ENCODE data around the gene INCENP.

The INCENP gene

DNA sequence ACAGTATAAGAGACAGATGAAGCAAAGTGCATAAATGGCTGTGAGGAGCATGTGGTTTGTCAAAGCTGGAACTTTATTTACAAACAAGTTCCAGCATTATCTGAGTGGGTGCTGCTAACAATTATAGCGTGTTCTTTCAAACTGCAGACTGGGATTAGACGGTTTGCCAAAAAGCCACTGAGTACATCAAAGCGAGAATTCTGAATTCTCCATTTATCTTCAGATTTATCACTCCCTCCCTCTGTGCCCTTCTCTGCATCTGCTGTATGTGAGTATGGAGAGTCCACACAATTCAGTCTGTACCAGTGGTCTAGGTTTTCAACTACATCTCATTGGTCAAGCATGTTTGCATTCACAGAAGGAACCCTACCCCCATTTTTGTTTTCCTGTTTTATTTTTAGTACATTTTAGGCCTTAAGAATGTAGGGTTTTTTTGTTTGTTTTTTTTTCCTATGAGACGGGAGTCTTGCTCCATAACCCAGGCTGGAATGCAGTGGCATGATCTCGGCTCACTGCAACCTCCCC is 18.1 kb upstream of the INCENP start:
- Histone ChIP-seq H3K4me3 (ENCODE audit: low read depth in 1 of 2, low read length in 2 of 2) (peak overlapping the region; percentile 45 to 53), H3K4me1 (ENCODE audit: control insufficient read depth in 1 of 2, insufficient read depth in 2 of 2, low read length in 2 of 2) (peaks cover 5 to 12% of the 10 kb centered on the region in 2 donors), H3K27ac (ENCODE audit: low read length) (peak overlapping the region; percentile 86), H3K36me3 (ENCODE audit: control insufficient read depth in 1 of 2, insufficient read depth in 2 of 2, low read length in 2 of 2) (no peaks in the 10 kb centered on the region), H3K9me3 (ENCODE audit: control insufficient read depth in 1 of 2, low read length in 2 of 2) (no peaks in the 10 kb centered on the region), H3K27me3 (ENCODE audit: low read depth, low read length) (no peaks in the 10 kb centered on the region)

DNA sequence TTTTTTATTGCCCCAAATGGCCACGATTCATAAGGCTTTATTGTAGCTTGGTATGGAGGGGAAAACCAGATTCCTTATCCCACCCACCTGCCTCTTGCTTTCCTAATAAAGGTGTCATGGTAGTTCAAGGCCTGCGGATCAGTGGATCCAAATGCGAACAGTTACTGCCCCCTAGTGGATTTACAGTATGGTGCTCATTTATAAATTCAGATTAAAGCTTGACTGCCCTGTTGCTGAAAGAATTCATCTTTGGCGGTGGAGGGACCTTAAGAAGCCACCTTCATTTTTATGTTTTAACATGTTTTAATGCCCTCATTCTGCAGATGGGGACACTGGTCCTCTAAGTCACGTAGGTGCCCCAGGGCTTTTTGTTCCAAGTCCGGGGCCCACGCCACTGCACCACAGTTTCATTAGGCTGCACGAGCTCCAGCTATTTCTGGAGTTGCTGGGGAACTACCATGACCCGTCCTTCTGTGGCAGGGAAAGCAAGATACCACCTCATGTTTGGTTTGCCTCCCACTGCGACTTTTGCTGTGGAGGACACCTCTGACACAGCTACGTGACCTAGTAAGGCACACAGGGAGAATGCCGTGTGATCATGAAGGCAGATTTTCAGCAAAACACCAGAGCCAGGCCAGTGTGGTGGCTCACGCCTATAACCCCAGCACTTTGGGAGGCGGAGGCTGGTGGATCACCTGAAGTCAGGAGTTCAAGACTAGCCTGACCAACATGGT is 15.6 kb upstream of the INCENP start:
- no peaks in the 10 kb centered on the region for H3K9me3 ChIP-seq (ENCODE audit: control insufficient read depth in 1 of 2, low read length in 2 of 2)
- H3K4me1 ChIP-seq (ENCODE audit: control insufficient read depth in 1 of 2, insufficient read depth in 2 of 2, low read length in 2 of 2): peaks cover 5 to 18% of the 10 kb centered on the region in 2 donors
- H3K4me3 ChIP-seq (ENCODE audit: low read depth in 1 of 2, low read length in 2 of 2): no peak overlapping the region
- H3K27ac ChIP-seq (ENCODE audit: low read length): no peak overlapping the region
- no peaks in the 10 kb centered on the region for H3K27me3 ChIP-seq (ENCODE audit: low read depth, low read length)
- no peaks in the 10 kb centered on the region for H3K36me3 ChIP-seq (ENCODE audit: control insufficient read depth in 1 of 2, insufficient read depth in 2 of 2, low read length in 2 of 2)

DNA sequence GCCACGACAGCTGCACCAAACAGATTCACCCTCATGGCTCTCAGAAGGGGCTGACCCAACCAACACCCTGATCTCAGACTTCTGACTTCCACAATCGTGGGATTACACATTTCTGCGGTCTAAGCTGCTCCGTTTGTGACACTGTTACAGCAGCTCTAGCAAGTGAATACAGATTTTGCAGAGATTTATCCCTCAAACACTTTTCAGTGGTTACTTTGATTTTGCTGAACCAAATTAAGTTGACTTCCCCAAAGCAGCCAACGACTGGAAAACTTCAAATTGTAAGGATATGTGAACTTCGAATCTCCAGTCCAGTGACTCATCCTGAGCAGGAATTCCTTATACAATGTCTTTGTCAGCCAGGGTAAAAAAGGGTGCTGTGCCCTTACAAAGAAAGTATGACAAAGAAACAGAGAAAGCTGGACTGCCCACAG is 14.8 kb upstream of the INCENP start:
- Histone ChIP-seq H3K9me3 (ENCODE audit: control insufficient read depth in 1 of 2, low read length in 2 of 2) (no peaks in the 10 kb centered on the region), H3K36me3 (ENCODE audit: control insufficient read depth in 1 of 2, insufficient read depth in 2 of 2, low read length in 2 of 2) (no peaks in the 10 kb centered on the region), H3K27me3 (ENCODE audit: low read depth, low read length) (no peaks in the 10 kb centered on the region), H3K27ac (ENCODE audit: low read length) (no peak overlapping the region), H3K4me3 (ENCODE audit: low read depth in 1 of 2, low read length in 2 of 2) (no peak overlapping the region), H3K4me1 (ENCODE audit: control insufficient read depth in 1 of 2, insufficient read depth in 2 of 2, low read length in 2 of 2) (peaks cover 5 to 18% of the 10 kb centered on the region in 2 donors)

DNA sequence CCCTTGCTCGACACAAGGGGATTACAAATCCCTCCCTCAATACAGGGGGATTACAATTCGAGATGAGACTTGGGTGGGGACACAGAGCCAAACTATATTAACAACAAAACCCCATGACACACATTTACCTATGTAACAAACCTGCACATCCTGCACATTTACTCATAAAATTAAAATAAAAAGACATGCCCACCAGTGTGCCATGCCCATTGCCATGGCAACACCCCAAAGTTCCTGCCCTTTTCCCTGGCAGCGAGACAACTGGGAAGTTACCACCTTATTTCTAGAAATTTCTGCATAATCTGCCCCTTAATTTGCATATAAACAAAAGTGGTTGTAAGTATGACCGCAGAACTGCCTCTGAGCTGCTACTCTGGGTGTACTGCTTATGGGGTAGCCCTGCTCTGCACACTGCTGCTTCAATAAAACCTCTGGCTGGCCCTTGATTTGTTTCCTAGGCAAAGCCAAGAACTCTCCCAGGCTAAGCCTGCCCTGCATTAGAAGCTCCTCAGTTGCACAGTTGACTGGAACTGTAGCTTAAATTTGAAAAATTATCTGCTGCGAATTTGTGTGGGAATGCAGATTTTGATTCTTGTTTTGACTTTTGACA is 8.6 kb upstream of the INCENP start:
- Histone ChIP-seq H3K36me3 (ENCODE audit: control insufficient read depth in 1 of 2, insufficient read depth in 2 of 2, low read length in 2 of 2) (no peaks in the 10 kb centered on the region), H3K27ac (ENCODE audit: low read length) (no peak overlapping the region), H3K9me3 (ENCODE audit: control insufficient read depth in 1 of 2, low read length in 2 of 2) (peaks cover 0 to 4% of the 10 kb centered on the region in 2 donors), H3K4me1 (ENCODE audit: control insufficient read depth in 1 of 2, insufficient read depth in 2 of 2, low read length in 2 of 2) (peaks cover 0 to 6% of the 10 kb centered on the region in 2 donors), H3K4me3 (ENCODE audit: low read depth in 1 of 2, low read length in 2 of 2) (no peak overlapping the region), H3K27me3 (ENCODE audit: low read depth, low read length) (no peaks in the 10 kb centered on the region)

DNA sequence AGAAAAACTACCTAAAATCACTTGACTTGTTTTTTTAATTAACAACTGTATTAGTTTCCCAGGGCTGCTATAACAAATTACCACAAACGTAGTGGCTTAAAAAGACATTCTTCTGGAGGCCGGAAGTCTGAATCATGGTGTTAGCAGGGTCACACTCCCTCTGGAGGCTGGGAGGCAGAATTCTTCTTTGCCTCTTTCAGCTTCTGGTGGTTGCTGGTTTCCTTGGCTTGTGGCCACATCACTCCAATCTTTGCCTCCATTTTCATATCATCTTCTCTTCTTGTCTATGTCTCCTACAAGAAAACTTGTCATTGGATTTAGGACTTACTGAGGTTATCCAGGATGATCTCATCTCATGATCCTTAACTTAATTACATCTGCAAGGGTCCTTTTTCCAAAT is 7.4 kb upstream of the INCENP start:
- Histone ChIP-seq H3K9me3 (ENCODE audit: control insufficient read depth in 1 of 2, low read length in 2 of 2) (peaks cover 0 to 4% of the 10 kb centered on the region in 2 donors), H3K4me3 (ENCODE audit: low read depth in 1 of 2, low read length in 2 of 2) (no peak overlapping the region), H3K36me3 (ENCODE audit: control insufficient read depth in 1 of 2, insufficient read depth in 2 of 2, low read length in 2 of 2) (no peaks in the 10 kb centered on the region), H3K27me3 (ENCODE audit: low read depth, low read length) (no peaks in the 10 kb centered on the region), H3K4me1 (ENCODE audit: control insufficient read depth in 1 of 2, insufficient read depth in 2 of 2, low read length in 2 of 2) (peaks cover 0 to 6% of the 10 kb centered on the region in 2 donors), H3K27ac (ENCODE audit: low read length) (no peak overlapping the region)

DNA sequence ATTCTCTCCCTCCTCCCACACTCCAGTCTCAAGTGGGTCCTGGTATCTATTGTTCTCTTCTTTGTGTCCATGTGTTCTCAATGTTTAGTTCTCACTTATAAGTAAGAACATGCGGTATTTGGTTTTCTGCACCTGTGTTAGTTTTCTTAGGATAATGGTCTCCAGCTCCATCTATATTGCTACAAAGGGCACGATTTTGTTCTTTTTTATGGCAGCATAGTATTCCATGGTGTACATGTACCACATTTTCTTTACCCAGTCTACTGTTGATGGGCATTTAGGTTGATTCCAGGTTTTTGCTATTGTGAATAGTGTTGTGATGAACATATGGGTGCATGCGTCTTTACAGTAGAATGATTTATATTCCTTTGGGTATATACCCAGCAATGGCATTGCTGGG is 4.2 kb upstream of the INCENP start:
- Histone ChIP-seq H3K4me1 (ENCODE audit: control insufficient read depth in 1 of 2, insufficient read depth in 2 of 2, low read length in 2 of 2) (peaks cover 0 to 2% of the 10 kb centered on the region in 2 donors), H3K9me3 (ENCODE audit: control insufficient read depth in 1 of 2, low read length in 2 of 2) (peaks cover 0 to 4% of the 10 kb centered on the region in 2 donors), H3K27me3 (ENCODE audit: low read depth, low read length) (no peaks in the 10 kb centered on the region), H3K4me3 (ENCODE audit: low read depth in 1 of 2, low read length in 2 of 2) (no peak overlapping the region), H3K27ac (ENCODE audit: low read length) (no peak overlapping the region), H3K36me3 (ENCODE audit: control insufficient read depth in 1 of 2, insufficient read depth in 2 of 2, low read length in 2 of 2) (no peaks in the 10 kb centered on the region)

DNA sequence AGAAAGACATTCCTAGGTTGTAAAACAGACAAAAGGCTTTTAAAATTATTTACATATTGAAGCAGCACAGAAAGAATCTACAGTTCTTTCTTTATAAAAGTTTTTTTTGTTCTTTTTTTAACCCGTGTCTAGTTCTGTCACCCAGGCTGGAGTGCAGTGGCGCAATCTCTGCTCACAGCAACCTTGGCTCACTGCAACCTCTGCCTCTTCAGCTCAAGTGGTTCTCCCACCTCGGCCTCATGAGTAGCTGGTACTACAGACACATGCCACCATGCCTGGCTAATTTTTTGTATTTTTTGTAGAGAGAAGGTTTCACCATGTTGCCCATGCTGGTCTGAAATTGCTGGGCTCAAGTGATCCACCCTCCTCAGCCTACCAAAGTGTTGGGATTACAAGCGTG is 3.8 kb upstream of the INCENP start:
- Histone ChIP-seq H3K4me1 (ENCODE audit: control insufficient read depth in 1 of 2, insufficient read depth in 2 of 2, low read length in 2 of 2) (peaks cover 0 to 6% of the 10 kb centered on the region in 2 donors), H3K36me3 (ENCODE audit: control insufficient read depth in 1 of 2, insufficient read depth in 2 of 2, low read length in 2 of 2) (no peaks in the 10 kb centered on the region), H3K27me3 (ENCODE audit: low read depth, low read length) (no peaks in the 10 kb centered on the region), H3K9me3 (ENCODE audit: control insufficient read depth in 1 of 2, low read length in 2 of 2) (peaks cover 0 to 4% of the 10 kb centered on the region in 2 donors), H3K27ac (ENCODE audit: low read length) (no peak overlapping the region), H3K4me3 (ENCODE audit: low read depth in 1 of 2, low read length in 2 of 2) (no peak overlapping the region)

DNA sequence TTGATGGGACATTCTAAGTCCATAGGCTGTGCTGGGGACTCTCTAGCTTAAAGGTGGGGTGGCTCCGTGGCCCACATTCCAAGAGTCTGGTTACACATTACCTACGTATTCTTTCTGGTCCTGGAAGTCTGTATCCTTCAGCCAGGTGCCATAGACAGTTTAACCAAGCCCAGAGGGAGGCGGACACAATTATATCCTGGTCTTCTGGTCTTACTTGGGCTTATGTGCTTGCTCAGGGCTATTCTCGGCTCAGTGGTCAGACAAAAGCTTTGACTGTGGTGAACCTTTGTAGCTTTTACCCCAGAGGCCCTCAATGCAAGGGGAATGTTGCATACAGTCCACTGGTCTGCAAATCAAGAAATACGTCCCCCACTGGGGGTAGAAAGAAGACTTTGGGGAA is 3.4 kb upstream of the INCENP start:
- Histone ChIP-seq H3K4me3 (ENCODE audit: low read depth in 1 of 2, low read length in 2 of 2) (no peak overlapping the region), H3K36me3 (ENCODE audit: control insufficient read depth in 1 of 2, insufficient read depth in 2 of 2, low read length in 2 of 2) (no peaks in the 10 kb centered on the region), H3K27ac (ENCODE audit: low read length) (no peak overlapping the region), H3K27me3 (ENCODE audit: low read depth, low read length) (no peaks in the 10 kb centered on the region), H3K4me1 (ENCODE audit: control insufficient read depth in 1 of 2, insufficient read depth in 2 of 2, low read length in 2 of 2) (peaks cover 0 to 10% of the 10 kb centered on the region in 2 donors), H3K9me3 (ENCODE audit: control insufficient read depth in 1 of 2, low read length in 2 of 2) (peaks cover 0 to 4% of the 10 kb centered on the region in 2 donors)

DNA sequence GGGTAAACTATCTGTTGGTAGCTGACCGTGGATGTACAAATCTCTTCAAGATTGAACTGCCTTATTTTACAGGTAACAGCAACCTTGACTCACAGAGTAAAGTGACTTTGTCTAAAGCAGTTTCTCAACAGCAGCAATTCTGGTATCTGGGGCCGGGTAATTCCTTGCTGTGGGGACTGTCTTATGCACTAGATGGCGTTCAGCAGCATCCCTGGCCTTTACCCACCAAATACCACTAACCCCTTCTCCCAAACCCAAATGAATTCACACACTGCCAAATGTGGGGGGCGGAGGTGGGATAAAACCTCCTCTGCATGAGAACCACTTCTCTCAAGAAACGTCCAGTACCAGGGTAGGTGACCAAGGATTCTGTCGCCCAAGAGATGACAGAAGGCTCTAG is 1.7 kb upstream of the INCENP start:
- no peaks in the 10 kb centered on the region for H3K9me3 ChIP-seq (ENCODE audit: control insufficient read depth in 1 of 2, low read length in 2 of 2)
- no peak overlapping the region for H3K27ac ChIP-seq (ENCODE audit: low read length)
- H3K27me3 ChIP-seq (ENCODE audit: low read depth, low read length): no peaks in the 10 kb centered on the region
- peaks cover 0 to 11% of the 10 kb centered on the region in 2 donors for H3K4me1 ChIP-seq (ENCODE audit: control insufficient read depth in 1 of 2, insufficient read depth in 2 of 2, low read length in 2 of 2)
- H3K4me3 ChIP-seq (ENCODE audit: low read depth in 1 of 2, low read length in 2 of 2): no peak overlapping the region
- H3K36me3 ChIP-seq (ENCODE audit: control insufficient read depth in 1 of 2, insufficient read depth in 2 of 2, low read length in 2 of 2): no peaks in the 10 kb centered on the region

DNA sequence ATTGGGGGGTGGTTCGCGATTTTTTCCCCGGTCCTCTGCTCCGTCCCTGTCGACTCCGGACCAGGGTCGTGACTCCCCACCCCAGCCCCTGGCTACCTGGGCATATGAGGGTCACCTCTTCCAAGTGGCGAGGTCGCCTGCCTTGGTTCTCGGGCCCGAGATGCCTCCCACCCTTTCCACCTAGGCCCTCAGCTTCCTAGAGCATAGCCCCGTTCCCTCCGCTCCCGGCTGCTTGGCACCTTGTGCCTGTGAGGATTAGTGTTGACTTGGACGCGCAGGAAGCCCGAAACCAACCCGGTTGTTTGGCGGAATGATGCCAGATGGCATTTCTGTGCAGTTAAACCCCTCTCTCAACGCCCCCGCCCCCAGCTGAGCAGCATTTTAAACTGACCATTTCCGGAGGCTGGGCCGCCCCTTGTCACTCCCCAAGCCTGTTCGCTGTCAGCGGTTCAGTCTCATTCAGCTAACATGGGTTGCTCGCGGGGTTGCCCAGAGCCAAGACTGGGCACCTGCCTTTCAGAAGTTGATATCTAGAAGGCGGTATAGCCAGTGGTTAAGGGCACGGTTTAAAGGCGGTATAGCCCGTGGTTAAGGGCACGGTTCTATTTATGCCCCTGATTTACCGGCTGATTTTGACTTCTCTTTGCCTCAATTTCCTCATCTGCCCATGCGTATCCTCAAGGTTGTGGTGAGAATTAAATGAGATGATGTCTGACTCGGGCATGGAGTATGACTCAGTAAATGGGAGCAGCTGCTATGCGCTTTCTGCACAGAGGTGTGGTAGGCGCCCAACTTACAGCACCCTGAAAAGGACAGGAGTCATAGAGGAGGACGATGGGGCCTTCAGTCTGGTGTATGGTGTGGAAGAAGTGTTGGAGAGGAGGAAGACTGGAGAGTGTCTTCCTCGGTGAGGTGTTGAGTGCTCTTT is 639 bp downstream of the INCENP start:
- peak overlapping the region; percentile 67 for H3K27ac ChIP-seq (ENCODE audit: low read length)

DNA sequence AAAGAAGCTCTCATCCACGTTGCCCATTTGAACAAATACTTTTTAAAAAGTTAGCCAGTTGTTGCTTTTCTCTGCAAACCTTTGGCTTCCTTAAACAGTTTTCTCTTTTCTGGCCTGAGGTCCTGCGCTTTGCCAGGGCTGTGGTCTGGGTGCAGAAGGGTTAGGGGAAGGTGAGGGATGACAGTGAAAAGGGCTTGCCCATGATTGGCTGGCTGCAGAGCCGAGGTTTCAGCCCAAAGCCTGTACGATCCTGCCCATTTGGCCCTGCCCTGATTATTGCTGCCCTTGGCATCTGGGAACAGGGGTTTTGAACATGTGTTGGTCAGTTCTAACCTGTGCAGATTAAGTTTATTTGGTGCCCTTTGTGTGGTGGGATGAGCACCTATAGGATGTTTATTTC is 1.5 kb downstream of the INCENP start:
- Histone ChIP-seq H3K4me1 (ENCODE audit: control insufficient read depth in 1 of 2, insufficient read depth in 2 of 2, low read length in 2 of 2) (peaks cover 0 to 11% of the 10 kb centered on the region in 2 donors), H3K36me3 (ENCODE audit: control insufficient read depth in 1 of 2, insufficient read depth in 2 of 2, low read length in 2 of 2) (peaks cover 2 to 23% of the 10 kb centered on the region in 2 donors), H3K27me3 (ENCODE audit: low read depth, low read length) (no peaks in the 10 kb centered on the region), H3K4me3 (ENCODE audit: low read depth in 1 of 2, low read length in 2 of 2) (peak overlapping the region in 1 of 2 donors; percentile 91), H3K9me3 (ENCODE audit: control insufficient read depth in 1 of 2, low read length in 2 of 2) (no peaks in the 10 kb centered on the region), H3K27ac (ENCODE audit: low read length) (no peak overlapping the region)

More for the DNA sequence above, 639 bp downstream of the INCENP start:
- Histone ChIP-seq H3K4me3 (ENCODE audit: low read depth in 1 of 2, low read length in 2 of 2) (peak overlapping the region; percentile 85 to 91), H3K27me3 (ENCODE audit: low read depth, low read length) (no peaks in the 10 kb centered on the region), H3K9me3 (ENCODE audit: control insufficient read depth in 1 of 2, low read length in 2 of 2) (no peaks in the 10 kb centered on the region), H3K36me3 (ENCODE audit: control insufficient read depth in 1 of 2, insufficient read depth in 2 of 2, low read length in 2 of 2) (peaks cover 0 to 14% of the 10 kb centered on the region in 2 donors), H3K4me1 (ENCODE audit: control insufficient read depth in 1 of 2, insufficient read depth in 2 of 2, low read length in 2 of 2) (peaks cover 0 to 11% of the 10 kb centered on the region in 2 donors)

Measured in muscle layer of duodenum (tissue), 2 donors.